SKM-1 (cell line): ENCODE measurements around the gene CD300LG.
"Not testable (repeated sequence)": the region's sequence is repeated elsewhere in the genome, so short reads cannot be mapped to it uniquely, and the experiment has no call there.

Experiments
- DNase-seq: peaks from one replicate; lab custom pipeline; 2025; ENCODE audit not compliant: unreplicated experiment; lab: John Stamatoyannopoulos, UW

The CD300LG gene

DNA sequence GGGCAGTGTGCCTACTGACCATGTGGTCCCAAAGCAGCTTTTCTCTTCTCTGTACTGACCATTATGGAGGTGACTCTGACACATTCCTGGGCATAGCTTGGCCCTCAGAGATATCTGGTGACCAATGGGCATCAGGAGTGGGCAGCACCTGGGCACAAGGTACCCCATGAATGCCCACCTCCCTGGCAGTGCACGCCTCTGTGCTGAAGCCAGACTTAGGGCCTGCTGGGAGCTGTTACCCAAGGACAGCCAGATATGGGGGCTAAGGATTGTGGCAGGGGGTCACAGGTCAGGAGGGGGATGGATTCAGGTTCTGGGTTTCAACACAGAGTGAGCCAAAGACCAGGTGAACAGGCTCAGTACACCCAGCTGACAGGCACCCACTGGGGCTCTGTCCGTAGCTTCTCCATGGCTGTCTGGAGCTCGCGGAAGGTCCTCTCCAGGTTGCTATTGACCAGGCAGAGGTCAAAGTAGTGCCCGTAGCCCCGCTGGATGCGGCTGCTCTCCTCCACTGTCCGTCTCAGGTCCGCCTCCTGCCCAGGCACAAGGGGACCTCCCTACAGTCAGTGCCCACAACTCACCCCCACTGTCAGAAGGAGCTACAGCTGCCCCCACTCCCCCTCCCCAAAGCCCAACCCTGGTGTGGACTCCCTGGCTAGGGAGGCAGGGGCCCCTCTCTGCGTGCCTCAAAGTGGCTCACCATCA is 30.6 kb downstream of the CD300LG start:
- no peak for DNase-seq

GRCh38 chr17:43878260-43879175 is 31.5 kb downstream of the CD300LG start:
- DNase-seq, result peak; percentile 55

DNA sequence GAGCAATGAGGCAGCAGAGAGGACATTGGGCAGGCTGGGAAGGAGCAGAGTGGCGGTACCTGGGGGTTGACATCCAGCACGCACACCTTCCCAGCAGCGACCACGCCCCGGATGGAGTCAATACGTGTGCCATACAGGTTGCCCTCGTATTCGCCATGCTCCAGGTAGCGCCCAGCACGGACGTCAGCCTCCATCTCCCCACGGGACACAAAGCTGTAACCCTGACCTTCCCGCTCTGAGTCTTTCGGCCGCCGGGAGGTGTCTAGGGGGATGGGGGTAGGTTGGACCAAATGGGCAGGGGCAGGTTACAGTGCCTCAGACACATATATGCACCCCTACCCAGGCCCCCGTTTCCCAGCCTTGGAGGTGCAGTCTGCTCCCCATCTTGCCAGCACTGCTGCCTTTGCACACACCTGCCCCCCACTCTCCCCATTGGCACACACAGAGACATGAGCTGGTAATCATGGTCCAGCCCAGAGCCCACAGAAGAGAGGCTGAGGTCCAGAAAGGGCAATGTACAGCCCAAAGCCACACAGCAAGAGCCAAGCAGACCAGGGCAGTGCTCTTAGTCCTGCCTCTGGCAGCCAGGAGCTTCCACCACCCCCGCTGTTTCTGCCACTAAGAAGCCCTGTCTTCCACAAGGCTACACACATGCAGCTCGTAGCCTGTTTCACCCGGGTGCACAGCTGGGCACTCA is 32.9 kb downstream of the CD300LG start:
- DNase-seq, result no peak

- DNase-seq, result peak; percentile 9
Measured at GRCh38 chr17:43880420-43880991, 33.5 kb downstream of the CD300LG start.

DNA sequence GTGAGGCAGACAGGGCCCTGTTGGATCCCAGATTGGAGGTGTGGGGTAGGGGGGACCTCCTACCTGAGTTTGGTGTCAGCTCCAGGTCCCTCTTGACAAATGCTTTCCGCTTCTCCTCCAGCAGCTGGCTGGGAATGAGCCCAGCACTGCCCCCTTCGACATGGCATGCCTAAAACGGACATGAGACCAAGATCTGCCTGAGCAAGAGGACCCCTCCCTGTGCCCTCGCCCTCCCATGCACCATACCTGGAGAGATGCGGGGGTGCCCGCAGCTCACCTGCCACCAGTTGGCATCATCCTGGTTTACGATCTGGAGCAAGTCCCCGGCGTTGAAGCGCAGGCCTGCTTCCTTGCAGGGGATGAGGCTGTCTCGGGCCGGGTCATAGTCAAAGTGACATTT is 34.2 kb downstream of the CD300LG start:
- DNase-seq, result no peak

- DNase-seq, result no peak
Measured at GRCh38 chr17:43881758-43882505, 35.0 kb downstream of the CD300LG start.

DNA sequence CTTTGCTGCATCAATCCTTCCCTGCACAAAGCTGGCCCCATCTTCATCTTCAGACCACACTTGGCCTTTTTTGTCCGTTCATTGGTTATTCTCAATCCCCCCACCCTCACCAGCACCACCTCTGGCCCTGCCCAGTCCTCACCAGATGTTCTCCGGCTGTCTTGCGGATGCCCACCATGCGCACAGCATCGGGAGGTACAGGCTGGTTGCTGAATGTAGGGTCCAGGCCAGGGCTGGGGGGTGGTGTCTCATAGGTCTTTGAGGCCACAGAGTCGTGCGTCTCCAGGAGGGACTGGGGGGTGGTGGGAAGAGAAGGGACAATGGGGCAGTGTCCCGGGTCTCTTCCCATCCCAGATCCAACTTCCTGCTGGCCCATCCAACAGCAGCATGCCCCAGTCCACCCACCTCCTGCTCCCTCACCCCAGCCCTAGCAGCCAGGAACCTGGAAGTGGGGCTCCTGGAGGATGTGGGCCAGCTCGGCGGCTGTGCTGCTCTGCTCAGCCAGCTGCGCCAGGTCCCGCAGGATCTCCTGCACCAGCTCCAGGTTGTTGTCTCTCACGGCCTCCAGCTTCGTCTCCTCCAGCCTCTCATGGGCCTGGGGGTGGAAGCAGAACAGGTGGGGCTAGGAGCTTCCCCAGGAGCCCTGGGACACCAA is 35.9 kb downstream of the CD300LG start:
- no peak for DNase-seq

DNA sequence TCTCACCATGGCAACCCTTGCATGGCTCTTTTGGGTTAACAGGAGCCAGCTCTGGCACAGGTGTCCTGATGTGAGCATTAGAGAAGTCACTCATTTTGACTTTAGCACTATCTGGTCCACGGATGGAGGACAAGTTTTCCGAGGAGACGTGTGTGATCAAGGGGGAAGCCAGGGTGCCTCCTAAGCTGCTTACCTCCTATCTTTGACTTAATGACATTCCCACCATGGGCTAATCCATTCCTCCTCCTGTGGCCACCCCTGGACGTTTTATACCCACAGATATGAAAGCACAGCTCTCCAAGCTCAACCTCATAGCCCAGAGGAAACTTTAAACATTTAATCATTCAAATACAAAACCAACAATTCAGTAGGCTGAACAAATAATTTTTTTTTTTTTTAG is 41.6 kb downstream of the CD300LG start:
- no peak for DNase-seq

GRCh38 chr17:43890240-43890639 is 43.3 kb downstream of the CD300LG start:
- no peak for DNase-seq

DNA sequence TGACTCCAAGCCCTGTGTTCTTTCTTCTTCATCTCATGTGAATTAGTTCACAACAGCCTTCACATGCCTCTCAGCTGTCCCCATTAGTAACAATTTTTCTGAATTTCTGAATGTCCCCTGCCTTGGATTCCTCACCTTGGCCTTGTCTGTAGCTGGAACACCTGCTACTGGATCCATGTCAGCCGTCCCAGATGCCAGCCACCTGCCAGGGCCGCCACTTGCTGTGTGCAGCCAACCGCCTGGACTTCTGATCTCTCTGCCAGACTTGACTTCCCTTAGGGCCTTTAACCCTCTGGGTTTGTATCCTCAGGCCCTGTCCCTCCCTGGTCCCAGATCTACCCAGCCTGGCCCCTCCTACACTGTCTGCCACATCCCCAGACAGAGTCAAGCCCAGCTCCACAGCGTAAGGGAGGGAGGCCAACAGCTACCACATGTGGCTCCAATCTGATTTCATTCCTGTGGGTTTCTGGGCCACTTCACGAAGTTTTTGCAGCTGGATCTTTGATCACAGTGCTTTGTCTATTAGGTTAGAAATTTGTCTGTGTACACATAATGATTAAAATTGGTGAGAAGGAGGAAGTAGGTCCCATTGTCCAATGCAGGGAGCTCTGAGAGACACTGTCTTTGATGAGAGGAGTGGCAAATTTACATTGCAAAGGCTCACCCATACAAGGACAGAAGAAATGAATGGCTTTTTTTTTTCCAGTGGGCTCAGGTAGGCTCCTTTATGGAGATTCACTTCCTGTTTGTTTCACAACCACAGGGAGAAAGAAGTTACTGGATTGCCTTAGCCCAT is 45.1 kb downstream of the CD300LG start:
- no peak for DNase-seq

- no peak for DNase-seq
Measured at GRCh38 chr17:43892647-43892952, 45.6 kb downstream of the CD300LG start.

GRCh38 chr17:43894494-43894893 is 47.5 kb downstream of the CD300LG start:
- DNase-seq, result not testable (repeated sequence)

- DNase-seq, result no peak
Measured at GRCh38 chr17:43897831-43898230, 50.9 kb downstream of the CD300LG start.

GRCh38 chr17:43898446-43898845 is 51.5 kb downstream of the CD300LG start:
- no peak for DNase-seq

DNA sequence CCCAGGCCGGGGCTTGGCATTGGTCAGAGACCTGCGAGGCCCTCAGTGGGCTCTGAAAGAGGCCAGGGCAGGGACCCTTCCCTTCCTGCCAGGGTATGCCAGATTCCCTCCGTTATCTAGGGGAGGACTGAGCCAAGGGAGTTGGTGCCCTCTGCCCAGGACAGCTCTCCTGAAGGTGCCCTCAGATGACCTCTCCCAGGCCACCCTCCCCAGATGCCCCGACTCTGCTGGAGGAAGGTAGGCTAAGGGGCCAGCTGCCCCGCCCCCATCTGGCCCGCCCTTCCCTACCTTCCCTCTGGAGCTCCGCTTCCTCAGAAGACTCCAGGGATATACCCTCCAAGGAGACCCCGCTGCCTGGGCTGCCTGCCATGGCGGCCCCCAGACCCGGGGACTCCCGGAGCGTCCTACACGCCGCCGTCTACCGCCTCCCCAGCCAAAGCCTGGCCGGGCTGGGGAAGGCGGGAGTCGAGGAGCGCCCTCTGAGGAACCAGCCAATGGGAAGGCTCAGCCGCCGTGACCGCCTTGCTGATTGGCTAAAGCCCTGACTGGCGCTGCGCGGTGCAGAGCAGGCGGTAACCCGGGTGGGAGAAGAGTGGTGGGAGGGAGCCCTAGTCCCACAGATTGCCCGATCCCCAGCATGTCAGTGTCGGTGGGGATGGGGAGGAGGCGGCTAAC is 53.3 kb downstream of the CD300LG start:
- peak; percentile 70 for DNase-seq

GRCh38 chr17:43900858-43901754 is 54.1 kb downstream of the CD300LG start:
- DNase-seq, result peak; percentile 18

DNA sequence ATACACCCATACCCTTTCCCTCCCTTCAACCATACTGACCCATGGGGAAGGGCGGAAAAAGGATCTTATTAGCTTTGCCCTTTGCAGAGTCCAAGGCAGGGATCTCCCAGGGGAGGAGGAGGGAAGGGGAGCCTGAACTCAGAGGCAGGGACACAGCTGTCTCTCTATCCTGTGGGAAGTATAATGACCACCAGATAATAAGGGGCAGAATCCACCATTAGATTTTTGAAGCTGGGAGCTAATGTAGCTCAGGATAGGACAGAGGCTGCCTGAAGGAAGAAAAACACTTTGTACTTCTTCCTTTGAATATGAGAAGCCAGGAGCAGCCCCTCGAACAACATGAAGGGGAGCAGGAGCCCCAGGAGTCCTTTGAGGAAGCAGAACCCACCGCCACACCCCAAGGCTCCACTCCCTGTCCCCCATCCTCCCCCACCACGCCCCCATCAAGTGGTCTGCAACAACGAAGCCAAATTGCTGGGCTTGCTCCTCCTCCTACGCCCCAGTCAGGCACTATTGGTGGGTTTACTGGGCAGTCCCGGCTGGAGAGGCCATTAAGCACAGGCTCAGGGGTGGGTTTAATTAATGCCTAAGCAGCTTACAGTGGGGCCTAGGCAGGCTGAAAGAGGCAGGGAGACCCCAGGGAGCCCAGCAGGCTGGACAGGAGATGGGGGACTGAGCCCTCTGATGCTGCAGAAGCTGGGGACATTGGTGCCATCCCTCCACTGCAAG is 55.0 kb downstream of the CD300LG start:
- no peak for DNase-seq
